K562 (cell line): Measurements from ENCODE around the gene TNF. TPM values are rescaled to one million over a fixed set of nuclear protein-coding genes. Genes with fewer than 3 reads are reported as not detected.

Experiments
- CREB3 ChIP-seq: fragments of 450-650 bp; conservative IDR thresholded peaks from 2 replicates; pipeline ENCODE4 v1.6.1; 2016; ENCODE audit warnings: missing genetic modification characterization, low read depth, mild to moderate bottlenecking, missing compliant biosample characterization, moderate library complexity
- CSDE1 ChIP-seq, 2 experiments: fragments of 450-650 bp; IDR thresholded peaks; 2 replicates each; pipeline ENCODE4 v1.6.1; 2016; ENCODE audit warnings: mild to moderate bottlenecking in 1 of 2
- ETS1 ChIP-seq: conservative IDR thresholded peaks from 2 replicates; pipeline ENCODE4 v1.6.1; 2011; ENCODE audit warnings: low read depth, mild to moderate bottlenecking, low read length; ENCODE audit not compliant: control insufficient read depth
- FOXP1 ChIP-seq: sonication (generic); formaldehyde crosslinking; IDR thresholded peaks from 2 replicates; pipeline ENCODE4 v1.8.0; 2022; ENCODE audit warnings: mild to moderate bottlenecking, missing genetic modification reagents
- HNRNPUL1 ChIP-seq: fragments of 200-400 bp; formaldehyde crosslinking; IDR thresholded peaks from 2 replicates; pipeline ENCODE4 v1.6.1; 2017; ENCODE audit warnings: low read length
- HOMEZ ChIP-seq: fragments of 250-450 bp; sonication (Bioruptor Pico); IDR thresholded peaks from 2 replicates; pipeline ENCODE4 v1.4.0; 2020; ENCODE audit warnings: mild to moderate bottlenecking, moderate library complexity
- MCM7 ChIP-seq, 2 experiments: fragments of 450-650 bp; IDR thresholded peaks; 2 replicates each; pipeline ENCODE4 v1.6.1; 2016 to 2018
- MITF ChIP-seq: IDR thresholded peaks from 2 replicates; pipeline ENCODE4 v1.6.1; 2014; ENCODE audit warnings: antibody characterized with exemption
- NELFE ChIP-seq: IDR thresholded peaks from 2 replicates; pipeline ENCODE4 v1.6.1; 2011; ENCODE audit warnings: mild to moderate bottlenecking; ENCODE audit not compliant: insufficient read depth, insufficient read length
- PCBP1 ChIP-seq: fragments of 200-400 bp; formaldehyde crosslinking; IDR thresholded peaks from 2 replicates; pipeline ENCODE4 v1.6.1; 2018; ENCODE audit warnings: mild to moderate bottlenecking, low read depth, low read length; ENCODE audit not compliant: poor library complexity, severe bottlenecking
- POLR2AphosphoS5 ChIP-seq: IDR thresholded peaks from 2 replicates; pipeline ENCODE4 v1.6.1; 2011; ENCODE audit warnings: mild to moderate bottlenecking, low read depth, low read length, moderate library complexity; ENCODE audit not compliant: control insufficient read depth, insufficient read depth
- PTTG1 ChIP-seq: fragments of 450-650 bp; IDR thresholded peaks from 2 replicates; pipeline ENCODE4 v1.6.1; 2016; ENCODE audit warnings: low read depth, mild to moderate bottlenecking, missing genetic modification characterization, missing compliant biosample characterization
- RBM22 ChIP-seq: fragments of 200-400 bp; formaldehyde crosslinking; IDR thresholded peaks from 2 replicates; pipeline ENCODE4 v1.6.1; 2018; ENCODE audit warnings: low read length, low read depth; ENCODE audit not compliant: poor library complexity, severe bottlenecking
- SAFB ChIP-seq: fragments of 200-400 bp; formaldehyde crosslinking; IDR thresholded peaks from 2 replicates; pipeline ENCODE4 v1.6.1; 2017; ENCODE audit warnings: low read depth, low read length, borderline replicate concordance
- SIX5 ChIP-seq, 2 experiments: IDR thresholded peaks; 2 replicates each; pipeline ENCODE4 v1.6.1; 2011; ENCODE audit warnings: low read length in 2 of 2, borderline replicate concordance in 1 of 2, low read depth in 1 of 2, mild to moderate bottlenecking in 1 of 2, moderate library complexity in 1 of 2; ENCODE audit not compliant: insufficient read depth in 1 of 2
- SUPT5H ChIP-seq: fragments of 450-650 bp; IDR thresholded peaks from 2 replicates; pipeline ENCODE4 v1.6.1; 2016
- XRCC5 ChIP-seq: fragments of 200-400 bp; formaldehyde crosslinking; IDR thresholded peaks from 2 replicates; pipeline ENCODE4 v1.6.1; 2017; ENCODE audit warnings: low read depth, mild to moderate bottlenecking, low read length
- ZBTB34 ChIP-seq: fragments of 250-450 bp; sonication (Bioruptor Pico); IDR thresholded peaks from 2 replicates; pipeline ENCODE4 v1.8.0; 2021; ENCODE audit warnings: mild to moderate bottlenecking, moderate library complexity
- ZNF124 ChIP-seq: sonication (generic); formaldehyde crosslinking; IDR thresholded peaks from 2 replicates; pipeline ENCODE4 v1.8.1; 2022; ENCODE audit warnings: missing genetic modification reagents
- ZNF778 ChIP-seq: fragments of 450-650 bp; formaldehyde crosslinking; IDR thresholded peaks from 2 replicates; pipeline ENCODE4 v1.4.0; 2020; ENCODE audit warnings: mild to moderate bottlenecking, moderate library complexity
- polyA plus RNA-seq, 8 experiments: library from polyadenylated mRNA; depleted of rRNA in 4 of 8; stranded (reverse) in 5 of 8; unstranded in 3 of 8; fragments of >200 nt; fragmentation: Nextera tagmentation in 2 of 8; fragmentation: Illumina TruSeq in 1 of 8; extraction: Ambion mirVana in 2 of 8; extraction: Trizol in 1 of 8; gene quantifications; 2 replicates each; pipeline versions ENCODE4 v1.2.1 to v1.2.3, GENCODE V29; 2011 to 2014; ENCODE audit warnings: inconsistent platforms in 1 of 8, missing spikeins in 1 of 8
- total RNA-seq, 7 experiments: library from RNA; depleted of rRNA in 6 of 7; stranded (reverse); fragments of >200 nt in 6 of 7; fragmentation: Illumina TruSeq in 2 of 7; extraction: Trizol in 2 of 7; gene quantifications; 2 replicates each; pipeline versions ENCODE4 v1.2.1 to v1.2.3, GENCODE V29; 2011 to 2021; ENCODE audit warnings: low replicate concordance in 1 of 7

Gene TNF
- total and polyA plus RNA-seq, 9 of the 15 experiments (the other 6 are each of a cell fraction or from before 2014, with no cell fraction given) = 0.08 to 0.40 TPM; not detected in 7

GRCh38 chr6:31541658-31542521, 33.5 kb upstream of the TNF start, which contains the start of gene DDX39B (continued):
- TF ChIP-seq SUPT5H (peak; percentile 98), FOXP1 (CRISPR knock-in tag) (no peak; the same call in 1 of the 2 replicates), SIX5 (IDR thresholded peaks at IDR 0.05; ENCODE audit: borderline replicate concordance in 1 of 2, insufficient read depth in 1 of 2, low read depth in 1 of 2, low read length in 2 of 2) (no peak), HOMEZ (no peak; the same call in 1 of the 2 replicates), POLR2AphosphoS5 (peak; percentile 90), ZBTB34 (CRISPR knock-in tag) (no peak), MCM7 (IDR thresholded peaks at IDR 0.05) (no peak), HNRNPUL1 (no peak), PCBP1 (no peak), SAFB (peak; percentile 84; the same call in 1 of the 2 replicates), RBM22 (no peak), CSDE1 (IDR thresholded peaks at IDR 0.05) (peak; percentile 61 to 91), CREB3 (tag) (peak; percentile 76; the same call in 1 of the 2 replicates), ZNF778 (CRISPR knock-in tag) (no peak), PTTG1 (tag) (no peak), MITF (no peak), XRCC5 (peak; percentile 61), ETS1 (peak; percentile 75; the same call in 1 of the 2 replicates), ZNF124 (CRISPR knock-in tag) (no peak), NELFE (no peak)
